ENCODE data around the gene GABARAP. TPM values are rescaled to one million over a fixed set of nuclear protein-coding genes. Genes with fewer than 3 reads are reported as not detected.

GABARAP gene
- polyA plus RNA-seq, 1 donor from 2014 or later: 384 TPM

DNA sequence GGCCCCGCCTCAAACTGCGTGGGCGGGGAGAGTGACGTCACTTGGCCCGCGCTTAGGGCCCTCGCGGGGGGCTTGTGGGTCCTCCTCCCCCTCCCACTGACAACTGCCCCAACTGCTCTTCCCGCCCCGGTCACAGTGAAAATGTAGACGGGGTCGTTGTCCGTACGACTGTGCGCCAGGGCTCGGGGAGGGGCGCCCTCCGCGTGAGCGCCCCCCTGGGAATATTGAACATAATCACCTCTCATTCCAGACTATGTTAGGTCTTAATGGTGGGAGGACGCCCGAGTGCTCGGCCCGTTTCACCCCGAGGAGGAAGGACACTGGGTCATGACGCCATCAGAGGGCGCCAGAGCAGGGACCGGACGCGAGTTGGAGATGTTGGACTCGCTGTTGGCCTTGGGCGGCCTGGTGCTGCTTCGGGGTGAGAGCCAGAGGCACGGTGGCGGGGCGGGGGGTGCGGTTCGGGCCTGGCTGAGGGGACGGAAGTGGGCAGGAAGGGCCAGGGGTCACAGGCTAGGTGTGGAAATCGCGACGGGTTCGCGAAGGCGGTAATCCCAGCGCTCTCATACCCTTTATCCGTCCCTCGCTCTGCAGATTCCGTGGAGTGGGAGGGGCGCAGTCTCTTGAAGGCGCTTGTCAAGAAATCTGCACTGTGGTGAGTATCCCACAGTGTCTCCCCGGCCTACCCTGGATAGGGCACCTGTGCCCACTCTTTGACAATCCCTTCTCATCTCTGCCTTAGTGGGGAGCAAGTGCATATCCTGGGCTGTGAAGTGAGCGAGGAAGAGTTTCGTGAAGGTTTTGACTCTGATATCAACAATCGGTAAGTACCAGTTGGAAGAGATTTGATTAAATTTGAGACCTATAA lies 10.2 kb upstream of the GABARAP start, which contains the start of gene ELP5:
ELP5 (plus strand) TSS at position 40 of the 868 bp plus-strand sequence; CDS start at position 376, 336 bp downstream.
- Histone ChIP-seq H3K79me2 (replicated peaks; ENCODE audit: insufficient read depth, low read length) (peaks cover 50% of the 10 kb centered on the region), H3K27ac (ENCODE audit: low read length) (peak within 1 kb of the TSS; percentile 97), H2AFZ (ENCODE audit: low read depth, low read length) (peak within 1 kb of the TSS; percentile 62), H3K4me2 (ENCODE audit: low read length) (peak within 1 kb of the TSS; percentile 95), H3F3A (ENCODE audit: insufficient read depth, low read length, poor library complexity, severe bottlenecking) (no peaks in the 10 kb centered on the region), H3K9ac (ENCODE audit: low read length) (peak within 1 kb of the TSS; percentile 88), H4K20me1 (ENCODE audit: insufficient read depth) (no peaks in the 10 kb centered on the region), H3K36me3 (ENCODE audit: insufficient read depth, low read length) (no peaks in the 10 kb centered on the region), H3K27me3 (ENCODE audit: insufficient read depth, low read depth, low read length) (no peaks in the 10 kb centered on the region), H3K4me3 (ENCODE audit: low read length) (peak within 1 kb of the TSS; percentile 70), H3K9me2 (ENCODE audit: insufficient read depth, low read length) (no peaks in the 10 kb centered on the region), H3K9me3 (ENCODE audit: low read length) (no peaks in the 10 kb centered on the region)
- peak; percentile 87 for TF ChIP-seq POLR2AphosphoS5 (IDR thresholded peaks at IDR 0.05)
- peak; percentile 65 for TF ChIP-seq EP300 (conservative IDR thresholded peaks at IDR 0.05; ENCODE audit: poor library complexity, severe bottlenecking)
- no peak for TF ChIP-seq EZH2 (IDR thresholded peaks at IDR 0.05; ENCODE audit: borderline replicate concordance, insufficient read depth, low read length, poor library complexity, severe bottlenecking)
- TF ChIP-seq, protein P1, sequence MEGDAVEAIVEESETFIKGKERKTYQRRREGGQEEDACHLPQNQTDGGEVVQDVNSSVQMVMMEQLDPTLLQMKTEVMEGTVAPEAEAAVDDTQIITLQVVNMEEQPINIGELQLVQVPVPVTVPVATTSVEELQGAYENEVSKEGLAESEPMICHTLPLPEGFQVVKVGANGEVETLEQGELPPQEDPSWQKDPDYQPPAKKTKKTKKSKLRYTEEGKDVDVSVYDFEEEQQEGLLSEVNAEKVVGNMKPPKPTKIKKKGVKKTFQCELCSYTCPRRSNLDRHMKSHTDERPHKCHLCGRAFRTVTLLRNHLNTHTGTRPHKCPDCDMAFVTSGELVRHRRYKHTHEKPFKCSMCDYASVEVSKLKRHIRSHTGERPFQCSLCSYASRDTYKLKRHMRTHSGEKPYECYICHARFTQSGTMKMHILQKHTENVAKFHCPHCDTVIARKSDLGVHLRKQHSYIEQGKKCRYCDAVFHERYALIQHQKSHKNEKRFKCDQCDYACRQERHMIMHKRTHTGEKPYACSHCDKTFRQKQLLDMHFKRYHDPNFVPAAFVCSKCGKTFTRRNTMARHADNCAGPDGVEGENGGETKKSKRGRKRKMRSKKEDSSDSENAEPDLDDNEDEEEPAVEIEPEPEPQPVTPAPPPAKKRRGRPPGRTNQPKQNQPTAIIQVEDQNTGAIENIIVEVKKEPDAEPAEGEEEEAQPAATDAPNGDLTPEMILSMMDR (IDR thresholded peaks at IDR 0.05; ENCODE audit: poor library complexity, severe bottlenecking): peak; percentile 65
- TF ChIP-seq MXI1 (conservative IDR thresholded peaks at IDR 0.05; ENCODE audit: poor library complexity, severe bottlenecking): peak; percentile 68
- TF ChIP-seq, protein P2, sequence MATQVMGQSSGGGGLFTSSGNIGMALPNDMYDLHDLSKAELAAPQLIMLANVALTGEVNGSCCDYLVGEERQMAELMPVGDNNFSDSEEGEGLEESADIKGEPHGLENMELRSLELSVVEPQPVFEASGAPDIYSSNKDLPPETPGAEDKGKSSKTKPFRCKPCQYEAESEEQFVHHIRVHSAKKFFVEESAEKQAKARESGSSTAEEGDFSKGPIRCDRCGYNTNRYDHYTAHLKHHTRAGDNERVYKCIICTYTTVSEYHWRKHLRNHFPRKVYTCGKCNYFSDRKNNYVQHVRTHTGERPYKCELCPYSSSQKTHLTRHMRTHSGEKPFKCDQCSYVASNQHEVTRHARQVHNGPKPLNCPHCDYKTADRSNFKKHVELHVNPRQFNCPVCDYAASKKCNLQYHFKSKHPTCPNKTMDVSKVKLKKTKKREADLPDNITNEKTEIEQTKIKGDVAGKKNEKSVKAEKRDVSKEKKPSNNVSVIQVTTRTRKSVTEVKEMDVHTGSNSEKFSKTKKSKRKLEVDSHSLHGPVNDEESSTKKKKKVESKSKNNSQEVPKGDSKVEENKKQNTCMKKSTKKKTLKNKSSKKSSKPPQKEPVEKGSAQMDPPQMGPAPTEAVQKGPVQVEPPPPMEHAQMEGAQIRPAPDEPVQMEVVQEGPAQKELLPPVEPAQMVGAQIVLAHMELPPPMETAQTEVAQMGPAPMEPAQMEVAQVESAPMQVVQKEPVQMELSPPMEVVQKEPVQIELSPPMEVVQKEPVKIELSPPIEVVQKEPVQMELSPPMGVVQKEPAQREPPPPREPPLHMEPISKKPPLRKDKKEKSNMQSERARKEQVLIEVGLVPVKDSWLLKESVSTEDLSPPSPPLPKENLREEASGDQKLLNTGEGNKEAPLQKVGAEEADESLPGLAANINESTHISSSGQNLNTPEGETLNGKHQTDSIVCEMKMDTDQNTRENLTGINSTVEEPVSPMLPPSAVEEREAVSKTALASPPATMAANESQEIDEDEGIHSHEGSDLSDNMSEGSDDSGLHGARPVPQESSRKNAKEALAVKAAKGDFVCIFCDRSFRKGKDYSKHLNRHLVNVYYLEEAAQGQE (IDR thresholded peaks at IDR 0.05; ENCODE audit: borderline replicate concordance): peak; percentile 85
- TF ChIP-seq SMC3 (conservative IDR thresholded peaks at IDR 0.05; ENCODE audit: poor library complexity): peak; percentile 63
- TF ChIP-seq RAD21 (conservative IDR thresholded peaks at IDR 0.05): peak; percentile 45
- TF ChIP-seq TAF1 (IDR thresholded peaks at IDR 0.05; ENCODE audit: low read depth): peak; percentile 88

DNA sequence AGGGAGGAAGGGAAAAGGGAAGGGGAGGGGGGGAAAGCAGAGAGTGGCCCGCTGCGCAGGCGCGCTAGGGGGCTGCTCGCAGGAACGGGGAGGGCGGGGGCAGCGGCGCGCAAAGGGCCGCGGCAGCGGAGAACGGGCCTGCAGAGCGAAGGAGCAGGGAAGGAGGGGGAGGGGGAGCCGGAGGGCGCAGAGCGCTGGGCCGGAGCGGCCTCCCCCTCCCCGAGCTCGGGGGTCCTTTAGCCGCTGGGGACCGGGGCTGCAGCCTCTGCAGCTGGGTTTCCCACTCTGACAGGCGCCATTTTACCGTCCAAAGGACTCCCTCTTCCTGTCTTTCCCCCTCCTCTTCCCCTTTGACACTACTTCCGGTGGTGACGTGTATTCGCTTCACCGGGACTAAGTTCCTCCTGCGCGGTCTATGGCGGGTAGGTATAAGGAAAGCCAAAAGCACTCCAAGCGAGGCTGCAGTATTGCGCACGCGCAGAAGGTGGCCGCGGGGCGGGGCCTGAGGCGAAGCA lies 9.5 kb upstream of the GABARAP start, which contains the start of gene CTDNEP1:
CTDNEP1 (minus strand) TSS at position 74 of the 515 bp plus-strand sequence. CDS start 438 bp downstream, outside the sequence.
- H3K4me2 ChIP-seq (ENCODE audit: low read length): peak within 1 kb of the TSS; percentile 95
- H2AFZ ChIP-seq (ENCODE audit: low read depth, low read length): peak within 1 kb of the TSS; percentile 62
- TF ChIP-seq SMC3 (conservative IDR thresholded peaks at IDR 0.05; ENCODE audit: poor library complexity): no peak
- TF ChIP-seq, protein P1 (IDR thresholded peaks at IDR 0.05; ENCODE audit: poor library complexity, severe bottlenecking): no peak
- TF ChIP-seq MXI1 (conservative IDR thresholded peaks at IDR 0.05; ENCODE audit: poor library complexity, severe bottlenecking): no peak
- peak; percentile 11 for TF ChIP-seq TAF1 (IDR thresholded peaks at IDR 0.05; ENCODE audit: low read depth)
- TF ChIP-seq EZH2 (IDR thresholded peaks at IDR 0.05; ENCODE audit: borderline replicate concordance, insufficient read depth, low read length, poor library complexity, severe bottlenecking): no peak
- TF ChIP-seq, protein P2 (IDR thresholded peaks at IDR 0.05; ENCODE audit: borderline replicate concordance): peak; percentile 45
- peak; percentile 78 for TF ChIP-seq POLR2AphosphoS5 (IDR thresholded peaks at IDR 0.05)
- no peak for TF ChIP-seq EP300 (conservative IDR thresholded peaks at IDR 0.05; ENCODE audit: poor library complexity, severe bottlenecking)
- no peak for TF ChIP-seq RAD21 (conservative IDR thresholded peaks at IDR 0.05)

More for the DNA sequence above, 9.5 kb upstream of the GABARAP start, which contains the start of gene CTDNEP1:
- Histone ChIP-seq H3K27ac (ENCODE audit: low read length) (peak within 1 kb of the TSS; percentile 97), H3K9me3 (ENCODE audit: low read length) (no peaks in the 10 kb centered on the region), H3K4me3 (ENCODE audit: low read length) (peak within 1 kb of the TSS; percentile 70), H3K36me3 (ENCODE audit: insufficient read depth, low read length) (no peaks in the 10 kb centered on the region), H3K9me2 (ENCODE audit: insufficient read depth, low read length) (no peaks in the 10 kb centered on the region), H3K9ac (ENCODE audit: low read length) (peak within 1 kb of the TSS; percentile 88), H3K79me2 (replicated peaks; ENCODE audit: insufficient read depth, low read length) (peaks cover 55% of the 10 kb centered on the region), H4K20me1 (ENCODE audit: insufficient read depth) (no peaks in the 10 kb centered on the region), H3K27me3 (ENCODE audit: insufficient read depth, low read depth, low read length) (no peaks in the 10 kb centered on the region), H3F3A (ENCODE audit: insufficient read depth, low read length, poor library complexity, severe bottlenecking) (no peaks in the 10 kb centered on the region)
